Measurements from ENCODE around the gene ELFN1. TPM values are rescaled to one million over a fixed set of nuclear protein-coding genes. Genes with fewer than 3 reads are reported as not detected.

Gene ELFN1
- total and polyA plus RNA-seq, 7 experiments from 2014 or later = 0.19 TPM; not detected in 6

Other genes with a start within 250 kb of the ELFN1 start
- gene MICALL2, start 210.8 kb upstream of the ELFN1 start, total RNA-seq = 1 to 10 TPM in 4 of 5 experiments, under 1 TPM in 1; 0.89 to 5.0 (median 3.3) TPM
- under 1 TPM; 0.37 to 0.55 TPM for gene MICALL2, start 210.8 kb upstream of the ELFN1 start, polyA plus RNA-seq
- gene INTS1, start 165.9 kb upstream of the ELFN1 start, total RNA-seq = 100 to 1,000 TPM in 4 of 5 experiments, 10 to 100 TPM in 1; 82.0 to 157 (median 111) TPM
- 10 to 100 TPM; 15.1 to 41.6 TPM for gene INTS1, start 165.9 kb upstream of the ELFN1 start, polyA plus RNA-seq
- gene MAFK, start 139.6 kb upstream of the ELFN1 start, total RNA-seq = 10 to 100 TPM; 28.5 to 90.1 (median 54.2) TPM
- under 1 TPM; 0.38 to 0.46 TPM for gene MAFK, start 139.6 kb upstream of the ELFN1 start, polyA plus RNA-seq
- under 1 TPM in 1 of 5 experiments, not detected in 4; 0.05 TPM for gene TMEM184A, start 114.1 kb upstream of the ELFN1 start, total RNA-seq
- gene TMEM184A, start 114.1 kb upstream of the ELFN1 start, polyA plus RNA-seq = under 1 TPM in 1 of 2 donors, not detected in 1; 0.06 TPM
- 10 to 100 TPM; 12.1 to 31.8 (median 23.2) TPM for gene PSMG3, start 100.2 kb upstream of the ELFN1 start, total RNA-seq
- 10 to 100 TPM; 57.2 to 57.9 TPM for gene PSMG3, start 100.2 kb upstream of the ELFN1 start, polyA plus RNA-seq

Measured in naive thymus-derived CD4-positive, alpha-beta T cell (primary cell).